HepG2 (cell line): ENCODE results near the gene HS3ST5. TPM values are rescaled to one million over a fixed set of nuclear protein-coding genes. Genes with fewer than 3 reads are reported as not detected.

Source experiments
- ATF7-NPFF ChIP-seq: sonication (generic); formaldehyde crosslinking; IDR thresholded peaks from 2 replicates; pipeline ENCODE4 v1.8.1; 2023; ENCODE audit warnings: mild to moderate bottlenecking, low read depth, missing genetic modification reagents, moderate library complexity
- ETV5 ChIP-seq: IDR thresholded peaks from 2 replicates; pipeline ENCODE4 v1.6.1; 2018; ENCODE audit warnings: missing biosample characterization, missing genetic modification reagents, inconsistent platforms, borderline replicate concordance
- EZH2 ChIP-seq: conservative IDR thresholded peaks from 2 replicates; pipeline ENCODE4 v1.6.1; 2012; ENCODE audit warnings: mild to moderate bottlenecking, low read depth, low read length, moderate library complexity
- MBNL3 ChIP-seq: fragments of 250-450 bp; sonication (Bioruptor Pico); conservative IDR thresholded peaks from 2 replicates; pipeline ENCODE4 v1.8.0; 2022; ENCODE audit warnings: mild to moderate bottlenecking, inconsistent platforms
- PAF1 ChIP-seq: IDR thresholded peaks from 2 replicates; pipeline ENCODE4 v1.6.1; 2016; ENCODE audit warnings: missing genetic modification reagents, missing compliant biosample characterization
- RERE ChIP-seq: IDR thresholded peaks from 2 replicates; pipeline ENCODE4 v1.6.1; 2016; ENCODE audit warnings: low read depth, missing genetic modification reagents, missing compliant biosample characterization
- SMAD9 ChIP-seq: sonication (generic); formaldehyde crosslinking; IDR thresholded peaks from 2 replicates; pipeline ENCODE4 v1.5.1; 2020; ENCODE audit warnings: mild to moderate bottlenecking, missing genetic modification reagents
- TFAP4 ChIP-seq: sonication (generic); IDR thresholded peaks from 2 replicates; pipeline ENCODE4 v1.6.1; 2016; ENCODE audit warnings: low read depth, borderline replicate concordance
- YEATS2 ChIP-seq: sonication (generic); formaldehyde crosslinking; IDR thresholded peaks from 2 replicates; pipeline ENCODE4 v1.4.0; 2020; ENCODE audit warnings: missing genetic modification reagents, borderline replicate concordance
- ZBTB7A ChIP-seq: sonication (generic); formaldehyde crosslinking; IDR thresholded peaks from 2 replicates; pipeline ENCODE4 v1.8.0; 2022; ENCODE audit warnings: mild to moderate bottlenecking, missing genetic modification reagents
- ZNF160 ChIP-seq: sonication (generic); formaldehyde crosslinking; IDR thresholded peaks from 2 replicates; pipeline ENCODE4 v1.8.0; 2022; ENCODE audit warnings: mild to moderate bottlenecking, inconsistent platforms, missing genetic modification reagents
- ZNF513 ChIP-seq: sonication (generic); formaldehyde crosslinking; conservative IDR thresholded peaks from 2 replicates; pipeline ENCODE4 v1.5.0; 2020; ENCODE audit warnings: missing genetic modification reagents
- ZNF773 ChIP-seq: sonication (generic); formaldehyde crosslinking; IDR thresholded peaks from 2 replicates; pipeline ENCODE4 v1.4.0; 2020; ENCODE audit warnings: missing genetic modification reagents, borderline replicate concordance
- polyA plus RNA-seq, 8 experiments: library from polyadenylated mRNA; depleted of rRNA in 3 of 8; stranded (reverse) in 7 of 8; unstranded in 1 of 8; fragments of >200 nt; fragmentation: Illumina TruSeq in 4 of 8; extraction: Trizol in 4 of 8; gene quantifications; 2 replicates each; pipeline versions ENCODE4 v1.2.1 to v1.2.3, GENCODE V29; 2011 to 2016; ENCODE audit warnings: low read depth in 4 of 8, missing spikeins in 1 of 8, mixed read lengths in 1 of 8; ENCODE audit not compliant: insufficient read depth in 1 of 8
- total RNA-seq, 5 experiments: library from RNA; depleted of rRNA; stranded (reverse); fragments of >200 nt; fragmentation: Illumina TruSeq; extraction: Trizol; gene quantifications; 2 replicates each; pipeline ENCODE4 v1.2.3, GENCODE V29; 2016; ENCODE audit warnings: low read depth in 1 of 5
- TF ChIP-seq, protein P1 (sequence below): IDR thresholded peaks from 2 replicates; pipeline ENCODE4 v1.6.1; 2012; ENCODE audit warnings: low read length, improper control_type of control experiment

HS3ST5 gene
- total and polyA plus RNA-seq, 2 of the 13 experiments (the other 11 are each of a cell fraction or from before 2014, with no cell fraction given) = 1.1 to 1.6 TPM

DNA sequence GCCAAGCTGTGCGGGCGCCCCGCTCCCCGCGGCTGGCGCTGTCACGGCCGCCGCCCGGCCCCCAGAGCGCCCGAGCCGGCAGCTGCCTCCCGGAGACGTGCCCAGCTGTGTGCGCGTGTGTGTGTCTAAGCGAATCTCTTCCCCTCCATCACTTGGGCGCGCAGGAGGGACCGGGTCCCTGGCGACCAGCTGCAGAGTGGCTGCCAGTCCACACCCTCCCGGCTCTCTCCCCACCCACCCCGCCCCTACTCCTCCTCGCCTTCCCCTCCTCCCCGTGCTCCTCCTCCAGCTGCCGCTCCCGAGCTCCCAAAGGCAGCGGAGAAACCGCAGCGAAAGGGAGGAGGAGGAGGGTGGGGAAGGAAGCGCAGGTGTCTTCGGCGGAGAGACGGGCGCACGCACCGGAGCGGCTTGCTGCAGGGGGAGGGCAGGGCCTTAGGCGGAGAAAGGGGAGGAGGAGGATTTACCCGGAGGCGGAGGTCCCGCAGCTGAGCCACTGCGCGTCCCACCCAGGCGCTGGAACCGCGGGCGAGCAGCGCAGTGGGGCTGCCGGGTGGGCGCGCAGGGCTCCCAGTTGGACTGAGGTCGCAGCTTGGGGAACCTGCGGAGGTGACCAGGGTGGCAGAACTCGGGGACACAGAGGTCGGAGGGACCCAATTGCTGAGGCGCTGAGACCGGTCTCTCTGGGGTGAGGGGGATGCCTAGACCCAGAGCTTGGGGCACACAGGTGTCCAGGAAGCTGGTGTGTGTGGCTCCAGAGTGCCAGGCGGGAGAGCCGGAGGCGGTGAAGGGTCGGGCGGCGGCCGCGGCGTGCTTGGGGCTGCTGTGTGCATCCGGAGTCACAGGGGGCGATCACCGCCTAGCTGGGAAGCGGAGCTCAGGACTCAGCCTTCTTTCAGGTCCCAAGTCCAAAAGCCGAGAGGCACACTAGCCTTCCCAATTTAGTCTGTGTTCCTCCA is at the start of gene HS3ST5 (continued):
- TF ChIP-seq RERE (CRISPR knock-in tag) (no peak), PAF1 (CRISPR knock-in tag) (no peak), ZBTB7A (CRISPR knock-in tag) (no peak; the same call in 1 of the 2 replicates), EZH2 (no peak), ATF7-NPFF (CRISPR knock-in tag) (no peak; the same call in 1 of the 2 replicates), ZNF513 (CRISPR knock-in tag) (no peak), SMAD9 (no peak), MBNL3 (CRISPR knock-in tag) (no peak), ZNF160 (CRISPR knock-in tag) (no peak), ZNF773 (CRISPR knock-in tag) (no peak), TFAP4 (peak; percentile 35; the same call in 1 of the 2 replicates), ETV5 (CRISPR knock-in tag) (peak; percentile 81), YEATS2 (CRISPR knock-in tag) (no peak)
- TF ChIP-seq, protein P1, sequence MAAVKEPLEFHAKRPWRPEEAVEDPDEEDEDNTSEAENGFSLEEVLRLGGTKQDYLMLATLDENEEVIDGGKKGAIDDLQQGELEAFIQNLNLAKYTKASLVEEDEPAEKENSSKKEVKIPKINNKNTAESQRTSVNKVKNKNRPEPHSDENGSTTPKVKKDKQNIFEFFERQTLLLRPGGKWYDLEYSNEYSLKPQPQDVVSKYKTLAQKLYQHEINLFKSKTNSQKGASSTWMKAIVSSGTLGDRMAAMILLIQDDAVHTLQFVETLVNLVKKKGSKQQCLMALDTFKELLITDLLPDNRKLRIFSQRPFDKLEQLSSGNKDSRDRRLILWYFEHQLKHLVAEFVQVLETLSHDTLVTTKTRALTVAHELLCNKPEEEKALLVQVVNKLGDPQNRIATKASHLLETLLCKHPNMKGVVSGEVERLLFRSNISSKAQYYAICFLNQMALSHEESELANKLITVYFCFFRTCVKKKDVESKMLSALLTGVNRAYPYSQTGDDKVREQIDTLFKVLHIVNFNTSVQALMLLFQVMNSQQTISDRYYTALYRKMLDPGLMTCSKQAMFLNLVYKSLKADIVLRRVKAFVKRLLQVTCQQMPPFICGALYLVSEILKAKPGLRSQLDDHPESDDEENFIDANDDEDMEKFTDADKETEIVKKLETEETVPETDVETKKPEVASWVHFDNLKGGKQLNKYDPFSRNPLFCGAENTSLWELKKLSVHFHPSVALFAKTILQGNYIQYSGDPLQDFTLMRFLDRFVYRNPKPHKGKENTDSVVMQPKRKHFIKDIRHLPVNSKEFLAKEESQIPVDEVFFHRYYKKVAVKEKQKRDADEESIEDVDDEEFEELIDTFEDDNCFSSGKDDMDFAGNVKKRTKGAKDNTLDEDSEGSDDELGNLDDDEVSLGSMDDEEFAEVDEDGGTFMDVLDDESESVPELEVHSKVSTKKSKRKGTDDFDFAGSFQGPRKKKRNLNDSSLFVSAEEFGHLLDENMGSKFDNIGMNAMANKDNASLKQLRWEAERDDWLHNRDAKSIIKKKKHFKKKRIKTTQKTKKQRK = no peak
